HEK293 (cell line): ENCODE results near the gene KCNA4.

Source experiments
- YY1 ChIP-seq: fragments of 450-650 bp; formaldehyde crosslinking; IDR thresholded peaks from 2 replicates; pipeline ENCODE4 v1.5.1; 2018; ENCODE audit warnings: missing biosample characterization, missing genetic modification characterization
- ZBTB49 ChIP-seq: fragments of 450-650 bp; formaldehyde crosslinking; IDR thresholded peaks from 2 replicates; pipeline ENCODE4 v1.5.1; 2016; ENCODE audit warnings: missing biosample characterization, missing genetic modification characterization, low read depth
- ZNF155 ChIP-seq: fragments of 450-650 bp; formaldehyde crosslinking; IDR thresholded peaks from 2 replicates; pipeline ENCODE4 v1.5.1; 2016; ENCODE audit warnings: missing biosample characterization, missing genetic modification characterization
- ZNF16 ChIP-seq: fragments of 450-650 bp; formaldehyde crosslinking; IDR thresholded peaks from 2 replicates; pipeline ENCODE4 v1.5.1; 2016; ENCODE audit warnings: low read depth, missing biosample characterization, missing genetic modification characterization
- ZNF2 ChIP-seq: fragments of 450-650 bp; formaldehyde crosslinking; IDR thresholded peaks from 2 replicates; pipeline ENCODE4 v1.5.1; 2016; ENCODE audit warnings: missing biosample characterization, missing genetic modification characterization
- ZNF274 ChIP-seq, 2 experiments: fragments of 200-500 bp in 1 of 2; fragments of 450-650 bp in 1 of 2; sonication (Bioruptor generic) in 1 of 2; formaldehyde crosslinking in 1 of 2; IDR thresholded peaks; 2 replicates each; pipeline versions ENCODE4 v1.5.1 to v1.6.1; 2014 to 2016; ENCODE audit warnings: borderline replicate concordance in 1 of 2, inconsistent platforms in 1 of 2, low read length in 1 of 2, missing biosample characterization in 1 of 2, missing genetic modification characterization in 1 of 2
- ZNF404 ChIP-seq: fragments of 450-650 bp; formaldehyde crosslinking; IDR thresholded peaks from 2 replicates; pipeline ENCODE4 v1.5.1; 2017; ENCODE audit warnings: missing biosample characterization, missing genetic modification characterization
- ZNF596 ChIP-seq: fragments of 450-650 bp; IDR thresholded peaks from 2 replicates; pipeline ENCODE4 v1.5.0; 2018; ENCODE audit warnings: missing biosample characterization, mild to moderate bottlenecking, missing genetic modification characterization, moderate library complexity
- ZNF624 ChIP-seq: fragments of 450-650 bp; formaldehyde crosslinking; IDR thresholded peaks from 2 replicates; pipeline ENCODE4 v1.5.1; 2017; ENCODE audit warnings: missing biosample characterization, missing genetic modification characterization
- TF ChIP-seq, protein P1 (sequence below): fragments of 450-650 bp; formaldehyde crosslinking; IDR thresholded peaks from 2 replicates; pipeline ENCODE4 v1.5.1; 2016; ENCODE audit warnings: missing biosample characterization, missing genetic modification characterization
- TF ChIP-seq, protein P2 (sequence below): fragments of 450-650 bp; formaldehyde crosslinking; IDR thresholded peaks from 2 replicates; pipeline ENCODE4 v1.5.1; 2016; ENCODE audit warnings: missing biosample characterization, missing genetic modification characterization
- TF ChIP-seq, protein P3 (sequence below): sonication (generic); formaldehyde crosslinking; IDR thresholded peaks from 2 replicates; pipeline ENCODE4 v1.8.1; 2022; ENCODE audit warnings: mild to moderate bottlenecking, moderate library complexity, missing genetic modification reagents
- TF ChIP-seq, protein P4 (sequence below): fragments of 450-650 bp; formaldehyde crosslinking; IDR thresholded peaks from 2 replicates; pipeline ENCODE4 v1.5.1; 2016; ENCODE audit warnings: missing biosample characterization, missing genetic modification characterization

DNA sequence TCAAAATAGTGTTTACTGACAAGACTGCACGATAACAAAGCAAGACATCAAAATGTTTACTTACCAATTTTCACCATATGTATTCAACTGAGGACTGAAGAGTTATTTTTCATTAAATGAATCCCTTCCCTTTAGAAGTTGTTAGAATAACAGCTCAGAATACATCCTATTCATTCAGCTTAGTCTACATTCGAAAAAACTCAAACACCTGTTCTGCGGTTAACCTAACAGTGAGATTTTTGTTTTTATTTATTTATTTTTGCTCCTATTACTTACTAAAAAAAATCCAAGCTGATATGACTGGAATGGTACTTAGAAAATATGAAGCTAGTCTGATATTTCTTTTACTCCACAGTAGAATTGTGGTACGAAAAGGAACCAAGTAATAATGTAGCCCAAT lies 10.0 kb downstream of the KCNA4 start:
- no peak for TF ChIP-seq YY1 (tag by site-specific recombination)
- TF ChIP-seq, protein P1, sequence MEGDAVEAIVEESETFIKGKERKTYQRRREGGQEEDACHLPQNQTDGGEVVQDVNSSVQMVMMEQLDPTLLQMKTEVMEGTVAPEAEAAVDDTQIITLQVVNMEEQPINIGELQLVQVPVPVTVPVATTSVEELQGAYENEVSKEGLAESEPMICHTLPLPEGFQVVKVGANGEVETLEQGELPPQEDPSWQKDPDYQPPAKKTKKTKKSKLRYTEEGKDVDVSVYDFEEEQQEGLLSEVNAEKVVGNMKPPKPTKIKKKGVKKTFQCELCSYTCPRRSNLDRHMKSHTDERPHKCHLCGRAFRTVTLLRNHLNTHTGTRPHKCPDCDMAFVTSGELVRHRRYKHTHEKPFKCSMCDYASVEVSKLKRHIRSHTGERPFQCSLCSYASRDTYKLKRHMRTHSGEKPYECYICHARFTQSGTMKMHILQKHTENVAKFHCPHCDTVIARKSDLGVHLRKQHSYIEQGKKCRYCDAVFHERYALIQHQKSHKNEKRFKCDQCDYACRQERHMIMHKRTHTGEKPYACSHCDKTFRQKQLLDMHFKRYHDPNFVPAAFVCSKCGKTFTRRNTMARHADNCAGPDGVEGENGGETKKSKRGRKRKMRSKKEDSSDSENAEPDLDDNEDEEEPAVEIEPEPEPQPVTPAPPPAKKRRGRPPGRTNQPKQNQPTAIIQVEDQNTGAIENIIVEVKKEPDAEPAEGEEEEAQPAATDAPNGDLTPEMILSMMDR, result no peak
- TF ChIP-seq ZNF274 (IDR thresholded peaks at IDR 0.05; ENCODE audit: low read length), result no peak
- no peak for TF ChIP-seq ZNF274 (tag by site-specific recombination; IDR thresholded peaks at IDR 0.05; ENCODE audit: borderline replicate concordance)
- no peak for TF ChIP-seq ZBTB49 (tag by site-specific recombination)
- TF ChIP-seq ZNF2 (tag by site-specific recombination), result no peak
- TF ChIP-seq, protein P2, sequence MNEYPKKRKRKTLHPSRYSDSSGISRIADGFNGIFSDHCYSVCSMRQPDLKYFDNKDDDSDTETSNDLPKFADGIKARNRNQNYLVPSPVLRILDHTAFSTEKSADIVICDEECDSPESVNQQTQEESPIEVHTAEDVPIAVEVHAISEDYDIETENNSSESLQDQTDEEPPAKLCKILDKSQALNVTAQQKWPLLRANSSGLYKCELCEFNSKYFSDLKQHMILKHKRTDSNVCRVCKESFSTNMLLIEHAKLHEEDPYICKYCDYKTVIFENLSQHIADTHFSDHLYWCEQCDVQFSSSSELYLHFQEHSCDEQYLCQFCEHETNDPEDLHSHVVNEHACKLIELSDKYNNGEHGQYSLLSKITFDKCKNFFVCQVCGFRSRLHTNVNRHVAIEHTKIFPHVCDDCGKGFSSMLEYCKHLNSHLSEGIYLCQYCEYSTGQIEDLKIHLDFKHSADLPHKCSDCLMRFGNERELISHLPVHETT (tag by site-specific recombination), result no peak
- TF ChIP-seq ZNF596 (tag by site-specific recombination), result no peak
- no peak for TF ChIP-seq ZNF16
- no peak for TF ChIP-seq ZNF624 (tag by site-specific recombination)
- TF ChIP-seq ZNF404, result no peak
- TF ChIP-seq, protein P3, sequence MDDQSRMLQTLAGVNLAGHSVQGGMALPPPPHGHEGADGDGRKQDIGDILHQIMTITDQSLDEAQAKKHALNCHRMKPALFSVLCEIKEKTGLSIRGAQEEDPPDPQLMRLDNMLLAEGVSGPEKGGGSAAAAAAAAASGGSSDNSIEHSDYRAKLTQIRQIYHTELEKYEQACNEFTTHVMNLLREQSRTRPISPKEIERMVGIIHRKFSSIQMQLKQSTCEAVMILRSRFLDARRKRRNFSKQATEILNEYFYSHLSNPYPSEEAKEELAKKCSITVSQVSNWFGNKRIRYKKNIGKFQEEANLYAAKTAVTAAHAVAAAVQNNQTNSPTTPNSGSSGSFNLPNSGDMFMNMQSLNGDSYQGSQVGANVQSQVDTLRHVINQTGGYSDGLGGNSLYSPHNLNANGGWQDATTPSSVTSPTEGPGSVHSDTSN (CRISPR knock-in tag), result no peak
- no peak for TF ChIP-seq ZNF155
- TF ChIP-seq, protein P4, sequence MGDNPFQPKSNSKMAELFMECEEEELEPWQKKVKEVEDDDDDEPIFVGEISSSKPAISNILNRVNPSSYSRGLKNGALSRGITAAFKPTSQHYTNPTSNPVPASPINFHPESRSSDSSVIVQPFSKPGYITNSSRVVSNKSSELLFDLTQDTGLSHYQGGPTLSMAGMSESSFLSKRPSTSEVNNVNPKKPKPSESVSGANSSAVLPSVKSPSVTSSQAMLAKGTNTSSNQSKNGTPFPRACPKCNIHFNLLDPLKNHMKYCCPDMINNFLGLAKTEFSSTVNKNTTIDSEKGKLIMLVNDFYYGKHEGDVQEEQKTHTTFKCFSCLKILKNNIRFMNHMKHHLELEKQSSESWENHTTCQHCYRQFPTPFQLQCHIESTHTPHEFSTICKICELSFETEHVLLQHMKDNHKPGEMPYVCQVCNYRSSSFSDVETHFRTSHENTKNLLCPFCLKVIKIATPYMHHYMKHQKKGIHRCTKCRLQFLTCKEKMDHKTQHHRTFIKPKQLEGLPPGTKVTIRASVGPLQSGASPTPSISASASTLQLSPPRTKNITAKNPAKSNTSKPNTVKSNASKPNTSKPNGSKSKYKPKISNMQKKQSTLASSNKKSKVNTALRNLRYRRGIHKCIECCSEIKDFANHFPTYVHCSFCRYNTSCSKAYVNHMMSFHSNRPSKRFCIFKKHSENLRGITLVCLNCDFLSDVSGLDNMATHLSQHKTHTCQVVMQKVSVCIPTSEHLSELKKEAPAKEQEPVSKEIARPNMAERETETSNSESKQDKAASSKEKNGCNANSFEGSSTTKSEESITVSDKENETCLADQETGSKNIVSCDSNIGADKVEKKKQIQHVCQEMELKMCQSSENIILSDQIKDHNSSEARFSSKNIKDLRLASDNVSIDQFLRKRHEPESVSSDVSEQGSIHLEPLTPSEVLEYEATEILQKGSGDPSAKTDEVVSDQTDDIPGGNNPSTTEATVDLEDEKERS (tag by site-specific recombination), result no peak
